Endothelial cell of umbilical vein (primary cell): ENCODE results near the gene NSD2. TPM values are rescaled to one million over a fixed set of nuclear protein-coding genes. Genes with fewer than 3 reads are reported as not detected.

ENCODE experiments used
- BruUV-seq: library from RNA; stranded (reverse); fragments of 400-500 nt; replicated peaks from 2 replicates; lab custom pipeline; 2021; lab: Mats Ljungman, UMichigan
- CTCF ChIA-PET: fragments of 300-600, 350-600 bp; sonication (Branson Sonifier 250); formaldehyde crosslinking; loops from one replicate; lab custom pipeline; 2021; ENCODE audit warnings: antibody characterized with exemption, inconsistent platforms; lab: Charles Lee
- POLR2A ChIA-PET: fragments of 300-600, 350-600 bp; sonication (Branson Sonifier 250); formaldehyde crosslinking; loops from one replicate; lab custom pipeline; 2021; ENCODE audit warnings: antibody characterized with exemption, inconsistent platforms; lab: Charles Lee
- DNase-seq: peaks from one replicate; pipeline ENCODE4 v3.0.0-alpha.2; 2011; ENCODE audit warnings: low read depth, low spot score
- FAIRE-seq: peaks from 2 replicates; lab custom pipeline; 2011; peaks lifted over from hg19 to GRCh38; lab: Jason Lieb, UNC
- H2AFZ ChIP-seq: 2 replicates; pipeline ENCODE4 v1.6.0; 2012; ENCODE audit warnings: low read depth, low read length, control low read depth, inconsistent platforms
- H3K27ac ChIP-seq: 2 replicates; pipeline ENCODE4 v1.5.1; 2011; ENCODE audit warnings: low read depth, mild to moderate bottlenecking, control low read depth, low read length, moderate library complexity; ENCODE audit not compliant: insufficient read depth
- H3K27me3 ChIP-seq, 2 experiments: 2 replicates each; pipeline versions ENCODE4 v1.6.0 to v1.6.1; 2011; ENCODE audit warnings: low read length in 2 of 2, mixed read lengths in 1 of 2; ENCODE audit not compliant: control insufficient read depth in 2 of 2, insufficient read depth in 2 of 2
- H3K36me3 ChIP-seq, 2 experiments: 2 replicates in 1 of 2; 3 replicates in 1 of 2; pipeline ENCODE4 v1.5.1; 2011; ENCODE audit warnings: low read length in 2 of 2, mild to moderate bottlenecking in 1 of 2, moderate library complexity in 1 of 2; ENCODE audit not compliant: control insufficient read depth in 2 of 2, insufficient read depth in 2 of 2; ENCODE audit errors: extremely low read depth in 1 of 2
- H3K4me1 ChIP-seq: 3 replicates; pipeline ENCODE4 v1.5.1; 2011; ENCODE audit warnings: mild to moderate bottlenecking, low read length; ENCODE audit not compliant: control insufficient read depth, insufficient read depth; ENCODE audit errors: extremely low read depth
- H3K4me2 ChIP-seq: 2 replicates; pipeline ENCODE4 v1.6.1; 2011; ENCODE audit warnings: low read length, control low read depth, mixed read lengths; ENCODE audit not compliant: insufficient read depth
- H3K4me3 ChIP-seq, 3 experiments: fragments of 200-600 bp in 1 of 3; sonication (generic), shearing (Covaris generic) in 1 of 3; replicated peaks in 1 of 3; 2 replicates each; pipeline ENCODE4 v1.5.1; 2011 to 2016; ENCODE audit warnings: control low read depth in 3 of 3, low read length in 3 of 3, mild to moderate bottlenecking in 2 of 3, inconsistent platforms in 1 of 3, low read depth in 1 of 3, moderate library complexity in 1 of 3; ENCODE audit not compliant: insufficient read depth in 1 of 3
- H3K79me2 ChIP-seq: 2 replicates; pipeline ENCODE4 v1.6.0; 2012; ENCODE audit warnings: low read length, inconsistent platforms; ENCODE audit not compliant: control insufficient read depth, insufficient read depth
- H3K9ac ChIP-seq: replicated peaks from 2 replicates; pipeline ENCODE3; 2011; ENCODE audit warnings: low read length, control low read depth; ENCODE audit not compliant: insufficient read depth; ENCODE audit errors: extremely low read depth
- H3K9me1 ChIP-seq: replicated peaks from 3 replicates; pipeline ENCODE4 v1.6.0; 2011; ENCODE audit warnings: mild to moderate bottlenecking, low read length; ENCODE audit not compliant: control insufficient read depth, insufficient read depth; ENCODE audit errors: extremely low read depth
- H3K9me3 ChIP-seq: replicated peaks from 2 replicates; pipeline ENCODE4 v1.5.1; 2012; ENCODE audit warnings: low read length, inconsistent platforms; ENCODE audit not compliant: control insufficient read depth, insufficient read depth
- H4K20me1 ChIP-seq: replicated peaks from 2 replicates; pipeline ENCODE3; 2011; ENCODE audit warnings: mild to moderate bottlenecking, low read length; ENCODE audit not compliant: control insufficient read depth, insufficient read depth; ENCODE audit errors: extremely low read depth
- CTCF ChIP-seq, 2 donors: IDR thresholded peaks; 1 replicate in 1 of 2; 2 replicates in 1 of 2; pipeline ENCODE4 v1.5.1; 2011; ENCODE audit warnings: low read length in 2 of 2, mild to moderate bottlenecking in 2 of 2, moderate library complexity in 2 of 2, control low read depth in 1 of 2, inconsistent platforms in 1 of 2, low read depth in 1 of 2; ENCODE audit not compliant: insufficient read depth in 1 of 2; ENCODE audit errors: extremely low read depth in 1 of 2
- EZH2 ChIP-seq: IDR thresholded peaks from 2 replicates; pipeline ENCODE4 v1.6.1; 2012; ENCODE audit warnings: borderline replicate concordance, low read depth, mild to moderate bottlenecking, moderate library complexity, low read length, inconsistent platforms; ENCODE audit not compliant: severe bottlenecking
- FOS ChIP-seq: IDR thresholded peaks from 2 replicates; pipeline ENCODE4 v1.6.1; 2011; ENCODE audit warnings: mild to moderate bottlenecking, low read length, moderate library complexity, borderline replicate concordance; ENCODE audit not compliant: insufficient read depth
- GATA2 ChIP-seq: IDR thresholded peaks from 2 replicates; pipeline ENCODE4 v1.7.0; 2011; ENCODE audit warnings: low read depth, mild to moderate bottlenecking, moderate library complexity, mixed read lengths, low read length; ENCODE audit not compliant: insufficient read length, insufficient read depth
- JUN ChIP-seq: IDR thresholded peaks from 2 replicates; pipeline ENCODE4 v1.6.1; 2011; ENCODE audit warnings: borderline replicate concordance, low read depth; ENCODE audit not compliant: insufficient read length, insufficient read depth
- MAX ChIP-seq: IDR thresholded peaks from 2 replicates; pipeline ENCODE4 v1.6.1; 2011; ENCODE audit not compliant: insufficient read depth, insufficient read length
- MYC ChIP-seq: IDR thresholded peaks from one replicate; pipeline ENCODE4 v1.6.1; 2011; ENCODE audit warnings: mild to moderate bottlenecking, low read depth, low read length
- POLR2A ChIP-seq: IDR thresholded peaks from 2 replicates; pipeline ENCODE4 v1.6.1; 2012; ENCODE audit warnings: low read depth, mild to moderate bottlenecking, control low read depth, low read length
- POLR2AphosphoS5 ChIP-seq: IDR thresholded peaks from 2 replicates; pipeline ENCODE4 v1.6.1; 2012; ENCODE audit warnings: low read depth, mild to moderate bottlenecking, control low read depth, low read length, moderate library complexity; ENCODE audit not compliant: insufficient read depth
- dilution Hi-C: fragments of 300-500 bp; cut with MboI; formaldehyde crosslinking; loops from one replicate; pipeline ENCODE4 v1.15.0; 2019; ENCODE audit warnings: low sequenced_read_pairs; ENCODE audit not compliant: extremely low pct_ligation_motif_present
- intact Hi-C: fragments of 100-400 bp; cut with micrococcal nuclease; formaldehyde crosslinking; loops from one replicate; pipeline ENCODE4 v1.10.0; 2022
- polyA plus RNA-seq, 4 experiments: library from polyadenylated mRNA; depleted of rRNA in 3 of 4; stranded (reverse) in 3 of 4; unstranded in 1 of 4; fragments of >200 nt; gene quantifications; 2 replicates each; pipeline versions ENCODE4 v1.2.1 to v1.2.3, GENCODE V29; 2011 to 2012; ENCODE audit warnings: missing spikeins in 1 of 4
- total RNA-seq: library from RNA; stranded (reverse); gene quantifications from 2 replicates; pipeline ENCODE4 v1.2.3, GENCODE V29; 2021

Gene NSD2
- total and polyA plus RNA-seq, 2 donors (not counting 3 experiments of a cell fraction or from before 2014, with no cell fraction given): 31.3 to 171 TPM

- H3K36me3 ChIP-seq: no peaks in the 10 kb centered on the region
These were observed 2.1 kb downstream of the NSD2 start for GRCh38 chr4:1873291-1873690.

More at GRCh38 chr4:1873291-1873690, 2.1 kb downstream of the NSD2 start:
- DNase-seq: no peak
- ChIA-PET POLR2A (no interaction called here), CTCF (interaction anchor here (1.2 to 4.8 kb wide), 4 partner anchors 14 to 38 kb away, joined by 3 to 28 read pairs (median 6); no protein-coding TSS in a partner anchor)
- Histone ChIP-seq H3K9me3 (no peaks in the 10 kb centered on the region), H3K9ac (peak overlapping the region; percentile 86), H4K20me1 (peaks cover 7% of the 10 kb centered on the region), H3K27ac (peak overlapping the region; percentile 59), H3K27me3 (no peaks in the 10 kb centered on the region), H3K4me3 (peak overlapping the region in 1 of 3 experiments; percentile 95), H3K4me2 (peak overlapping the region; percentile 96), H2AFZ (no peak overlapping the region), H3K9me1 (no peaks in the 10 kb centered on the region), H3K4me1 (peaks cover 17% of the 10 kb centered on the region), H3K79me2 (peaks cover 66% of the 10 kb centered on the region)
- dilution Hi-C loops (no loop called here), intact Hi-C loops (loop anchor here (1.0 kb wide), 1 partner anchor 37 kb away; no protein-coding TSS in a partner anchor)
- FAIRE-seq: no peak
- TF ChIP-seq MYC (no peak), CTCF (IDR thresholded peaks at IDR 0.05; ENCODE audit: extremely low read depth in 1 of 2, insufficient read depth in 1 of 2, low read depth in 1 of 2, low read length in 2 of 2) (no peak), EZH2 (no peak), POLR2AphosphoS5 (no peak), GATA2 (no peak), FOS (no peak), JUN (no peak), POLR2A (no peak), MAX (no peak)
- no TSS peak for BruUV-seq
